SK-N-MC (cell line): ENCODE results near the gene ECPAS.

Experiments
- EZH2 ChIP-seq: fragments of 200-600 bp; sonication (generic); IDR thresholded peaks from one replicate; pipeline ENCODE4 v1.6.1; 2017; ENCODE audit warnings: antibody characterized with exemption
- POLR2AphosphoS5 ChIP-seq: IDR thresholded peaks from 2 replicates; pipeline ENCODE4 v1.6.1; 2012; ENCODE audit warnings: mild to moderate bottlenecking, low read depth, low read length, borderline replicate concordance

GRCh38 chr9:111375062-111375461 lies 109.1 kb downstream of the ECPAS start:
- TF ChIP-seq EZH2 (no peak), POLR2AphosphoS5 (no peak)
